HG02981 (cell line): ENCODE results near the gene NXN.

Experiments
- ATAC-seq: cut with Tn5 transposase; IDR thresholded peaks from one replicate; pipeline ENCODE4 v1.9.1; 2021; ENCODE audit warnings: mild to moderate bottlenecking, moderate library complexity; ENCODE audit not compliant: unreplicated experiment

NXN gene

GRCh38 chr17:979539-980405 is at the start of gene NXN:
Gene NXN (minus strand): TSS chr17:979776.
- peak; percentile 60 for ATAC-seq

- no peak for ATAC-seq
These were observed 47.5 kb upstream of the NXN start for GRCh38 chr17:1027044-1027443.

- ATAC-seq = no peak
These were observed 47.0 kb upstream of the NXN start for GRCh38 chr17:1026599-1026975.

GRCh38 chr17:1025733-1026598 is 46.4 kb upstream of the NXN start:
- no peak for ATAC-seq

- ATAC-seq = no peak
These were observed 44.5 kb upstream of the NXN start for GRCh38 chr17:1024076-1024475.

GRCh38 chr17:1022278-1023024 is 42.9 kb upstream of the NXN start:
- no peak for ATAC-seq

GRCh38 chr17:1021147-1021546 is 41.6 kb upstream of the NXN start:
- no peak for ATAC-seq

GRCh38 chr17:1019451-1019850 is 39.9 kb upstream of the NXN start:
- ATAC-seq = no peak

GRCh38 chr17:1018547-1018946 is 39.0 kb upstream of the NXN start:
- no peak for ATAC-seq

- ATAC-seq = no peak
These were observed 34.1 kb upstream of the NXN start for GRCh38 chr17:1013729-1014090.

GRCh38 chr17:1012823-1013728 is 33.5 kb upstream of the NXN start:
- ATAC-seq = no peak

GRCh38 chr17:1011760-1012735 is 32.5 kb upstream of the NXN start:
- ATAC-seq = no peak

- no peak for ATAC-seq
These were observed 31.6 kb upstream of the NXN start for GRCh38 chr17:1011138-1011537.

GRCh38 chr17:1010586-1010985 is 31.0 kb upstream of the NXN start:
- ATAC-seq = no peak

- ATAC-seq = no peak
These were observed 30.5 kb upstream of the NXN start for GRCh38 chr17:1010086-1010450.

- ATAC-seq = no peak
These were observed 29.9 kb upstream of the NXN start for GRCh38 chr17:1009229-1010085.

- no peak for ATAC-seq
These were observed 28.6 kb upstream of the NXN start for GRCh38 chr17:1008008-1008761.
